K562 (cell line): ENCODE results near the gene SUFU. TPM values are rescaled to one million over a fixed set of nuclear protein-coding genes. Genes with fewer than 3 reads are reported as not detected.

Source experiments
- ATAC-seq: fragments of 200-7000 bp; cut with Tn5 transposase; 3 replicates; pipeline ENCODE4 v1.9.1; 2020; ENCODE audit warnings: moderate library complexity
- BruUV-seq: library from RNA; stranded (reverse); fragments of 400-500 nt; replicated peaks from 2 replicates; lab custom pipeline; 2021; lab: Mats Ljungman, UMichigan
- CTCF ChIA-PET: fragments of 300-600 bp; formaldehyde crosslinking; extraction: SDS; loops from one replicate; lab custom pipeline; 2021; ENCODE audit warnings: low intra/inter-chr PET ratio; lab: Yijun Ruan, JAX
- POLR2A ChIA-PET: fragments of 300-600, 350-650 bp; sonication (Branson Sonifier 250); formaldehyde crosslinking; extraction: SDS; loops from one replicate; lab custom pipeline; 2021; ENCODE audit warnings: antibody characterized with exemption, inconsistent platforms; lab: Yijun Ruan, JAX
- DNase-seq, 4 experiments: peaks; one replicate each; pipeline versions ENCODE4 v3.0.0 to v3.0.0-alpha.2; 2011 to 2018; ENCODE audit warnings: low spot score in 3 of 4, mixed read lengths in 3 of 4; ENCODE audit errors: extremely low read depth in 1 of 4
- FAIRE-seq: peaks from 2 replicates; lab custom pipeline; 2011; peaks lifted over from hg19 to GRCh38; lab: Jason Lieb, UNC
- H2AFZ ChIP-seq: 2 replicates; pipeline ENCODE4 v1.6.0; 2011; ENCODE audit warnings: low read depth, low read length, control low read depth, inconsistent platforms
- H3K27ac ChIP-seq: fragments of 200-600 bp; 3 replicates; pipeline ENCODE4 v1.8.0; 2011; ENCODE audit warnings: low read depth, mild to moderate bottlenecking, control low read depth, inconsistent platforms, low read length, moderate library complexity, mixed read lengths; ENCODE audit errors: extremely low read depth
- H3K27me3 ChIP-seq, 2 experiments: fragments of 300-600 bp in 1 of 2; 2 replicates in 1 of 2; 3 replicates in 1 of 2; pipeline versions ENCODE4 v1.6.0 to v1.8.0; 2011; ENCODE audit warnings: inconsistent platforms in 2 of 2, low read length in 2 of 2, mild to moderate bottlenecking in 1 of 2, mixed read lengths in 1 of 2, moderate library complexity in 1 of 2; ENCODE audit not compliant: control insufficient read depth in 2 of 2, insufficient read depth in 2 of 2
- H3K36me3 ChIP-seq: fragments of 300-600 bp; 3 replicates; pipeline ENCODE4 v1.8.0; 2011; ENCODE audit warnings: mild to moderate bottlenecking, low read length, inconsistent platforms; ENCODE audit not compliant: control insufficient read depth, insufficient read depth
- H3K4me1 ChIP-seq, 2 experiments: fragments of 200-600 bp in 1 of 2; replicated peaks in 1 of 2; 2 replicates in 1 of 2; 3 replicates in 1 of 2; pipeline versions ENCODE4 v1.5.1 to v1.8.0; 2011; ENCODE audit warnings: inconsistent platforms in 2 of 2, low read length in 2 of 2, mild to moderate bottlenecking in 1 of 2, mixed read lengths in 1 of 2, moderate library complexity in 1 of 2; ENCODE audit not compliant: control insufficient read depth in 2 of 2, insufficient read depth in 2 of 2
- H3K4me2 ChIP-seq: 2 replicates; pipeline ENCODE4 v1.6.1; 2011; ENCODE audit warnings: low read length, control low read depth, inconsistent platforms, mixed read lengths; ENCODE audit not compliant: insufficient read depth
- H3K4me3 ChIP-seq: fragments of 200-600 bp; sonication (generic), shearing (Covaris generic); 2 replicates; pipeline ENCODE4 v1.5.1; 2016; ENCODE audit warnings: control low read depth, inconsistent platforms
- H3K79me2 ChIP-seq: fragments of 200-600 bp; 3 replicates; pipeline ENCODE4 v1.8.0; 2011; ENCODE audit warnings: low read length, inconsistent platforms; ENCODE audit not compliant: control insufficient read depth, insufficient read depth
- H3K9ac ChIP-seq, 2 experiments: 2 replicates each; pipeline versions ENCODE4 v1.6.0 to v1.6.1; 2011; ENCODE audit warnings: low read depth in 2 of 2, low read length in 2 of 2, control low read depth in 1 of 2, inconsistent platforms in 1 of 2, mild to moderate bottlenecking in 1 of 2, mixed read lengths in 1 of 2; ENCODE audit not compliant: insufficient read depth in 1 of 2
- H3K9me1 ChIP-seq: one replicate; pipeline ENCODE4 v1.6.0; 2011; ENCODE audit warnings: inconsistent platforms, mild to moderate bottlenecking, low read length, moderate library complexity; ENCODE audit not compliant: control insufficient read depth, insufficient read depth
- H3K9me3 ChIP-seq: replicated peaks from 2 replicates; pipeline ENCODE4 v1.5.1; 2011; ENCODE audit warnings: low read depth, low read length, inconsistent platforms; ENCODE audit not compliant: control insufficient read depth, insufficient read depth
- H4K20me1 ChIP-seq: replicated peaks from 2 replicates; pipeline ENCODE4 v1.6.1; 2011; ENCODE audit warnings: low read length, inconsistent platforms, mixed read lengths; ENCODE audit not compliant: control insufficient read depth, insufficient read depth
- CREBBP ChIP-seq: IDR thresholded peaks from one replicate; pipeline ENCODE4 v1.6.1; 2012; ENCODE audit warnings: low read depth, mild to moderate bottlenecking, control low read depth, inconsistent platforms, low read length
- CSDE1 ChIP-seq, 2 experiments: fragments of 450-650 bp; IDR thresholded peaks; 2 replicates each; pipeline ENCODE4 v1.6.1; 2016; ENCODE audit warnings: mild to moderate bottlenecking in 1 of 2
- LEF1 ChIP-seq: fragments of 450-650 bp; IDR thresholded peaks from 2 replicates; pipeline ENCODE4 v1.6.1; 2016; ENCODE audit warnings: mild to moderate bottlenecking
- MAX ChIP-seq: sonication (generic); formaldehyde crosslinking; IDR thresholded peaks from 2 replicates; pipeline ENCODE4 v1.9.0; 2022; ENCODE audit warnings: mild to moderate bottlenecking, missing genetic modification reagents
- PKNOX1 ChIP-seq: fragments of 450-650 bp; IDR thresholded peaks from 2 replicates; pipeline ENCODE4 v1.6.1; 2016
- SRSF9 ChIP-seq: fragments of 200-400 bp; formaldehyde crosslinking; IDR thresholded peaks from 2 replicates; pipeline ENCODE4 v1.6.1; 2017; ENCODE audit warnings: low read depth, low read length, borderline replicate concordance
- ZBTB40 ChIP-seq, 2 experiments: fragments of 450-650 bp in 1 of 2; sonication (generic) in 1 of 2; formaldehyde crosslinking in 1 of 2; IDR thresholded peaks; 2 replicates each; pipeline versions ENCODE4 v1.7.1 to v1.9.0; 2016 to 2022; ENCODE audit warnings: inconsistent platforms in 1 of 2, mild to moderate bottlenecking in 1 of 2, missing genetic modification reagents in 1 of 2
- ZBTB7A ChIP-seq: IDR thresholded peaks from 2 replicates; pipeline ENCODE4 v1.6.1; 2011; ENCODE audit warnings: low read depth, mild to moderate bottlenecking, low read length, moderate library complexity, borderline replicate concordance; ENCODE audit not compliant: control insufficient read depth
- ZNF134 ChIP-seq: fragments of 250-450 bp; sonication (Bioruptor Pico); conservative IDR thresholded peaks from 2 replicates; pipeline ENCODE4 v1.4.0; 2020
- ZNF408 ChIP-seq: fragments of 250-450 bp; sonication (Bioruptor Pico); IDR thresholded peaks from 2 replicates; pipeline ENCODE4 v1.4.0; 2020; ENCODE audit warnings: low read depth, mild to moderate bottlenecking, moderate library complexity
- WGBS: fragments of 100-300 bp; shearing (Covaris generic); methylation state at CpG from one replicate; pipeline ENCODE4 v1.1.6; 2016; ENCODE audit warnings: low coverage, mixed read lengths; ENCODE audit not compliant: insufficient coverage; ENCODE audit errors: missing lambda C conversion rate; 5-methylcytosine and 5-hydroxymethylcytosine counted together
- in situ Hi-C: fragments of 300-500 bp; cut with MboI; formaldehyde crosslinking; loops from 4 replicates; pipeline ENCODE4 v1.15.0; 2018; ENCODE audit warnings: inconsistent platforms, mixed read lengths
- intact Hi-C: fragments of 100-400 bp; cut with micrococcal nuclease; formaldehyde crosslinking; loops from 2 replicates; pipeline ENCODE4 v1.14.2; 2022
- polyA plus RNA-seq, 8 experiments: library from polyadenylated mRNA; depleted of rRNA in 4 of 8; stranded (reverse) in 5 of 8; unstranded in 3 of 8; fragments of >200 nt; fragmentation: Nextera tagmentation in 2 of 8; fragmentation: Illumina TruSeq in 1 of 8; extraction: Ambion mirVana in 2 of 8; extraction: Trizol in 1 of 8; gene quantifications; 2 replicates each; pipeline versions ENCODE4 v1.2.1 to v1.2.3, GENCODE V29; 2011 to 2014; ENCODE audit warnings: inconsistent platforms in 1 of 8, missing spikeins in 1 of 8
- total RNA-seq, 7 experiments: library from RNA; depleted of rRNA in 6 of 7; stranded (reverse); fragments of >200 nt in 6 of 7; fragmentation: Illumina TruSeq in 2 of 7; extraction: Trizol in 2 of 7; gene quantifications; 2 replicates each; pipeline versions ENCODE4 v1.2.1 to v1.2.3, GENCODE V29; 2011 to 2021; ENCODE audit warnings: low replicate concordance in 1 of 7

Gene SUFU
- total and polyA plus RNA-seq, 9 of the 15 experiments (the other 6 are each of a cell fraction or from before 2014, with no cell fraction given): 0.59 to 6.3 (median 0.82) TPM

- intact Hi-C loops: loop anchor here (5.0 kb wide), 1 partner anchor 38 kb away; the partner anchor contains the start of genes ARL3 and SFXN2
- FAIRE-seq: peak; percentile 89
- H3K9ac ChIP-seq: peak overlapping the region in 1 of 2 experiments; percentile 31; a peak in 2 of 4 replicates
- TF ChIP-seq CSDE1 (IDR thresholded peaks at IDR 0.05) (peak in 1 of 2 experiments; percentile 70; a peak in 2 of 4 replicates), SRSF9 (no peak), ZNF408 (CRISPR knock-in tag) (no peak), CREBBP (no peak), ZNF134 (CRISPR knock-in tag) (no peak), PKNOX1 (peak; percentile 91), MAX (CRISPR knock-in tag) (peak; percentile 45), LEF1 (0 out of 2 replicates have a peak, but pooled peaks have one; percentile 23), ZBTB40 (IDR thresholded peaks at IDR 0.05) (no peak), ZBTB40 (CRISPR knock-in tag; IDR thresholded peaks at IDR 0.05) (no peak), ZBTB7A (no peak)
Observed at GRCh38 chr10:102673819-102674511, 170.2 kb downstream of the SUFU start.

More at GRCh38 chr10:102673819-102674511, 170.2 kb downstream of the SUFU start:
- Histone ChIP-seq H4K20me1 (no peaks in the 10 kb centered on the region), H3K27me3 (no peaks in the 10 kb centered on the region), H3K27ac (no peak overlapping the region), H2AFZ (peak overlapping the region; percentile 76), H3K36me3 (no peaks in the 10 kb centered on the region), H3K9me3 (no peaks in the 10 kb centered on the region), H3K79me2 (no peaks in the 10 kb centered on the region), H3K9me1 (no peaks in the 10 kb centered on the region), H3K4me1 (peaks cover 35 to 47% of the 10 kb centered on the region in 2 experiments), H3K4me2 (peak overlapping the region; percentile 65), H3K4me3 (peak overlapping the region; percentile 2; the same call in 1 of the 2 replicates)
- CTCF ChIA-PET: no interaction called here
- in situ Hi-C loops: no loop called here
- POLR2A ChIA-PET: interaction anchor here (0.6 to 2.0 kb wide), 4 partner anchors 11 to 41 kb away, joined by 4 to 5 read pairs (median 4); partner anchors contain the start of gene TRIM8
- no TSS peak for BruUV-seq
- peak; percentile 75 for ATAC-seq
- WGBS: 4% methylated on average over 15 of the region's 19 CpGs
- peak; percentile 78 to 80 (median 78) for DNase-seq
